HG03108 (cell line): ENCODE measurements around the gene DCDC2B.
"Not testable (repeated sequence)": the region's sequence is repeated elsewhere in the genome, so short reads cannot be mapped to it uniquely, and the experiment has no call there.

ENCODE experiments used
- ATAC-seq: cut with Tn5 transposase; IDR thresholded peaks from one replicate; pipeline ENCODE4 v1.9.1; 2021; ENCODE audit warnings: moderate library complexity; ENCODE audit not compliant: unreplicated experiment

DCDC2B gene

GRCh38 chr1:32208891-32209328 is at the start of gene DCDC2B:
DCDC2B (plus strand) TSS chr1:32209089; CDS start chr1:32209094, 5 bp downstream.
- ATAC-seq: no peak

- peak; percentile 63 for ATAC-seq
Observed at GRCh38 chr1:32159189-32159588, 49.7 kb upstream of the DCDC2B start.

GRCh38 chr1:32163405-32163804 is 45.5 kb upstream of the DCDC2B start:
- no peak for ATAC-seq

- ATAC-seq: not testable (repeated sequence)
Observed at GRCh38 chr1:32165633-32166032, 43.3 kb upstream of the DCDC2B start.

GRCh38 chr1:32170991-32171390 is 37.9 kb upstream of the DCDC2B start:
- no peak for ATAC-seq

GRCh38 chr1:32172621-32173245 is 36.2 kb upstream of the DCDC2B start:
- no peak for ATAC-seq

- ATAC-seq: no peak
Observed at GRCh38 chr1:32178380-32179192, 30.3 kb upstream of the DCDC2B start.

- no peak for ATAC-seq
Observed at GRCh38 chr1:32179193-32179442, 29.8 kb upstream of the DCDC2B start.

GRCh38 chr1:32179443-32180185 is 29.3 kb upstream of the DCDC2B start, which contains the start of gene TXLNA:
TXLNA (plus strand) TSS chr1:32179675; CDS start chr1:32180346, 671 bp downstream.
- peak; percentile 87 for ATAC-seq

GRCh38 chr1:32180186-32181060 is 28.5 kb upstream of the DCDC2B start:
- no peak for ATAC-seq

- no peak for ATAC-seq
Observed at GRCh38 chr1:32181065-32181464, 27.8 kb upstream of the DCDC2B start.

- no peak for ATAC-seq
Observed at GRCh38 chr1:32181563-32181962, 27.3 kb upstream of the DCDC2B start.

- no peak for ATAC-seq
Observed at GRCh38 chr1:32182060-32182459, 26.8 kb upstream of the DCDC2B start.

GRCh38 chr1:32184650-32185049 is 24.2 kb upstream of the DCDC2B start:
- ATAC-seq: no peak

- ATAC-seq: no peak
Observed at GRCh38 chr1:32186077-32186476, 22.8 kb upstream of the DCDC2B start.

GRCh38 chr1:32186491-32186890 is 22.4 kb upstream of the DCDC2B start:
- ATAC-seq: no peak

GRCh38 chr1:32187850-32188249 is 21.0 kb upstream of the DCDC2B start:
- no peak for ATAC-seq

GRCh38 chr1:32192220-32192948 is 16.5 kb upstream of the DCDC2B start:
- ATAC-seq: no peak

- no peak for ATAC-seq
Observed at GRCh38 chr1:32194984-32195383, 13.9 kb upstream of the DCDC2B start.

GRCh38 chr1:32195531-32195930 is 13.4 kb upstream of the DCDC2B start:
- ATAC-seq: no peak
